Upper lobe of left lung (tissue), 4 donors: Measurements from ENCODE around the gene PRX.

ENCODE experiments used
- CTCF ChIP-seq, 6 experiments: fragments of 450-650 bp in 4 of 6; fragments of 200-600 bp in 2 of 6; sonication (generic) in 2 of 6; IDR thresholded peaks; one replicate each; pipeline ENCODE4 v1.5.1; 2016 to 2019; ENCODE audit warnings: antibody characterized with exemption in 6 of 6
- EP300 ChIP-seq, 4 donors: sonication (generic); formaldehyde crosslinking; IDR thresholded peaks; one replicate each; pipeline ENCODE4 v1.5.1; 2017; ENCODE audit warnings: antibody characterized with exemption in 4 of 4, control low read depth in 2 of 4

DNA sequence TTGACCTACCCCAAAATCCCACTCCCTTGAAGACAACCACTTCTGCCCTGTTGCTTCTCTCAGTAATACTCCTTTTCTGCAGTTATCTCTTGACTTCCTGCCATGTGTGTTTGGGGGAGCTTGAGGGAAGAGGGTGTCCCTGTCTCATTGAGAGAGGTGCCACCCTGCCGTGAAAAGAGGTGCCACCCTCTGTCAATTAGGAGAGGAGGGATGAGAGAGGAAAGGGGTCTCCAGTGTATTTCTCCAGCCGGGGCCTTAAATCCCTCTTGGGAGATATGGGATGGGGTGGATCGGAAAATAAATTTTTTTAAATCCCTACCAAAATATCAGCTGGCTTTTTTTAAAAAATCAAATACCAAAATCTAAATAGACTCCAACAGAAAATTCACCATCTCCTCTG, 48.2 kb downstream of the PRX start:
- TF ChIP-seq CTCF (IDR thresholded peaks at IDR 0.05), result no peak
- no peak for TF ChIP-seq EP300 (IDR thresholded peaks at IDR 0.05)
